ENCODE results near the gene CSPG5. TPM values are rescaled to one million over a fixed set of nuclear protein-coding genes. Genes with fewer than 3 reads are reported as not detected.

CSPG5 gene
- polyA plus RNA-seq, 1 donor (not counting 4 experiments of a cell fraction or from before 2014, with no cell fraction given): 0.14 TPM

DNA sequence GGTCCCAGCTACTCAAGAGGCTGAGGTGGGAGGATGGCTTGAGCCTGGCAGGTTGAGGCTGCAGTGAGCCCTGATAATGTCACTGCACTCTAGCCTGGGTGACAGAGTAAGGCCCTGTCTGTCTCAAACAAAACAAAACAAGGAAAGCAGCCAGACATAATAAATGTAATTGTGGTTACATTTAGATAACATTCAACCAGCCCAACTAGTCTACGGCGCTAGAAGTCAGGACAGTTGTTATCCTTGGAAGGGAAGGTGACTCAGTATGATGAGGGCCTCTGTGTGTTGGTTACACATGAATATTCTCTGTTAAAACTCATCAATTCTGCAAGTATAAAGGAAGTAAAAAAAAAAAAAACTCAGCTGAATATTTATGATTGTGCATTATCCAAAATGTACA, 27.0 kb upstream of the CSPG5 start:
- TF ChIP-seq, protein P1, sequence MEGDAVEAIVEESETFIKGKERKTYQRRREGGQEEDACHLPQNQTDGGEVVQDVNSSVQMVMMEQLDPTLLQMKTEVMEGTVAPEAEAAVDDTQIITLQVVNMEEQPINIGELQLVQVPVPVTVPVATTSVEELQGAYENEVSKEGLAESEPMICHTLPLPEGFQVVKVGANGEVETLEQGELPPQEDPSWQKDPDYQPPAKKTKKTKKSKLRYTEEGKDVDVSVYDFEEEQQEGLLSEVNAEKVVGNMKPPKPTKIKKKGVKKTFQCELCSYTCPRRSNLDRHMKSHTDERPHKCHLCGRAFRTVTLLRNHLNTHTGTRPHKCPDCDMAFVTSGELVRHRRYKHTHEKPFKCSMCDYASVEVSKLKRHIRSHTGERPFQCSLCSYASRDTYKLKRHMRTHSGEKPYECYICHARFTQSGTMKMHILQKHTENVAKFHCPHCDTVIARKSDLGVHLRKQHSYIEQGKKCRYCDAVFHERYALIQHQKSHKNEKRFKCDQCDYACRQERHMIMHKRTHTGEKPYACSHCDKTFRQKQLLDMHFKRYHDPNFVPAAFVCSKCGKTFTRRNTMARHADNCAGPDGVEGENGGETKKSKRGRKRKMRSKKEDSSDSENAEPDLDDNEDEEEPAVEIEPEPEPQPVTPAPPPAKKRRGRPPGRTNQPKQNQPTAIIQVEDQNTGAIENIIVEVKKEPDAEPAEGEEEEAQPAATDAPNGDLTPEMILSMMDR (optimal IDR thresholded peaks at IDR 0.05 in 1 of 3, IDR thresholded peaks at IDR 0.05 in 1 of 3, conservative IDR thresholded peaks at IDR 0.05 in 1 of 3; ENCODE audit: extremely low read depth in 1 of 3, insufficient read depth in 2 of 3, low read length in 3 of 3): no peak
- no peak for TF ChIP-seq EZH2 (IDR thresholded peaks at IDR 0.05; ENCODE audit: low read length)
- dilution Hi-C loops (cut with MboI; ENCODE audit: extremely low pct_ligation_motif_present, low sequenced_read_pairs): no loop called here
- DNase-seq (ENCODE audit: low read depth, low spot score) (no peak), FAIRE-seq (no peak)
- Histone ChIP-seq H3K36me3 (ENCODE audit: control insufficient read depth in 2 of 2, extremely low read depth in 1 of 2, insufficient read depth in 2 of 2, low read length in 2 of 2) (peaks cover 22 to 26% of the 10 kb centered on the region in 2 experiments), H3K4me2 (ENCODE audit: control insufficient read depth, extremely low read depth, insufficient read depth, low read depth, low read length) (no peak overlapping the region), H3K9me1 (ENCODE audit: control insufficient read depth, extremely low read depth, insufficient read depth, low read length) (no peaks in the 10 kb centered on the region), H4K20me1 (ENCODE audit: control insufficient read depth, extremely low read depth, insufficient read depth, low read length) (no peaks in the 10 kb centered on the region), H3K27ac (ENCODE audit: control insufficient read depth, insufficient read depth, low read length) (no peak overlapping the region), H3K4me1 (ENCODE audit: control insufficient read depth, extremely low read depth, insufficient read depth, low read length) (no peaks in the 10 kb centered on the region), H3K4me3 (ENCODE audit: control insufficient read depth in 2 of 3, extremely low read depth in 1 of 3, insufficient read depth in 2 of 3, low read depth in 1 of 3, low read length in 3 of 3) (no peak overlapping the region), H3K9me3 (ENCODE audit: control insufficient read depth, low read depth, low read length) (no peaks in the 10 kb centered on the region), H3K9ac (ENCODE audit: control insufficient read depth, extremely low read depth, insufficient read depth, low read length) (no peak overlapping the region), H3K27me3 (ENCODE audit: control insufficient read depth, extremely low read depth, insufficient read depth, low read length) (no peaks in the 10 kb centered on the region), H3K79me2 (ENCODE audit: control insufficient read depth, insufficient read depth, low read length) (no peaks in the 10 kb centered on the region), H2AFZ (ENCODE audit: control insufficient read depth, low read length) (no peak overlapping the region)

DNA sequence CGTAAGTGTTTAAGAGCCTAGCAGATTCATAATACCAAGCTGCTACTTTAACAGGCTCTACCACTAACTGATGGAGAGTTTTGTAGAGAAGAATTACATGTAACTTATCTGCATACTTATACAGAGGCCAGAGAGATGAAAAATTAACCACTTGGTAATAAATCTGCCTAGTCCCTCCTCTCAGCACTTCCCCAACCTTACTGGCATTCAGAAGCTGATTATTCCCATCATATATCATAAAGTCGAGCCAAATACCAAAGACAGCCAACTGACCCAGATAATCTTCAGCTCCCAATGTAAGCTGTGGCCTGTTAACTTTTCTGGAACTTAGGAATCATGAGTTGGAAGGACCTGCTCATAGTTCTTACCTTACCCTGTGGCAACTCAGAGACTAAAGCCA, 25.5 kb upstream of the CSPG5 start:
- Histone ChIP-seq H3K9ac (ENCODE audit: control insufficient read depth, extremely low read depth, insufficient read depth, low read length) (no peak overlapping the region), H3K27me3 (ENCODE audit: control insufficient read depth, extremely low read depth, insufficient read depth, low read length) (no peaks in the 10 kb centered on the region), H3K27ac (ENCODE audit: control insufficient read depth, insufficient read depth, low read length) (no peak overlapping the region), H3K4me3 (ENCODE audit: control insufficient read depth in 2 of 3, extremely low read depth in 1 of 3, insufficient read depth in 2 of 3, low read depth in 1 of 3, low read length in 3 of 3) (no peak overlapping the region), H4K20me1 (ENCODE audit: control insufficient read depth, extremely low read depth, insufficient read depth, low read length) (no peaks in the 10 kb centered on the region), H2AFZ (ENCODE audit: control insufficient read depth, low read length) (no peak overlapping the region), H3K9me3 (ENCODE audit: control insufficient read depth, low read depth, low read length) (no peaks in the 10 kb centered on the region), H3K36me3 (ENCODE audit: control insufficient read depth in 2 of 2, extremely low read depth in 1 of 2, insufficient read depth in 2 of 2, low read length in 2 of 2) (peaks cover 12 to 18% of the 10 kb centered on the region in 2 experiments), H3K79me2 (ENCODE audit: control insufficient read depth, insufficient read depth, low read length) (no peaks in the 10 kb centered on the region), H3K9me1 (ENCODE audit: control insufficient read depth, extremely low read depth, insufficient read depth, low read length) (no peaks in the 10 kb centered on the region), H3K4me2 (ENCODE audit: control insufficient read depth, extremely low read depth, insufficient read depth, low read depth, low read length) (no peak overlapping the region), H3K4me1 (ENCODE audit: control insufficient read depth, extremely low read depth, insufficient read depth, low read length) (no peaks in the 10 kb centered on the region)
- dilution Hi-C loops (cut with MboI; ENCODE audit: extremely low pct_ligation_motif_present, low sequenced_read_pairs): no loop called here
- DNase-seq (ENCODE audit: low read depth, low spot score): no peak
- no peak for FAIRE-seq
- TF ChIP-seq, protein P1 (optimal IDR thresholded peaks at IDR 0.05 in 1 of 3, IDR thresholded peaks at IDR 0.05 in 1 of 3, conservative IDR thresholded peaks at IDR 0.05 in 1 of 3; ENCODE audit: extremely low read depth in 1 of 3, insufficient read depth in 2 of 3, low read length in 3 of 3): no peak
- no peak for TF ChIP-seq EZH2 (IDR thresholded peaks at IDR 0.05; ENCODE audit: low read length)
